Liver (tissue), 9 donors: ENCODE data around the gene ETS2. TPM values are rescaled to one million over a fixed set of nuclear protein-coding genes. Genes with fewer than 3 reads are reported as not detected.
A peak's percentile ranks its signal among the peaks of the same experiment; 100 is the strongest.

Source experiments
- DNase-seq: peaks from one replicate; pipeline ENCODE4 v3.0.0-alpha.2; 2017; ENCODE audit warnings: low spot score
- H3K27ac ChIP-seq, 2 donors: one replicate each; pipeline ENCODE4 v1.7.0; 2013; ENCODE audit warnings: inconsistent platforms in 2 of 2, low read length in 2 of 2, control low read depth in 1 of 2, low read depth in 1 of 2, mild to moderate bottlenecking in 1 of 2
- H3K27me3 ChIP-seq, 4 donors: one replicate each; pipeline versions ENCODE4 v1.6.1 to v1.7.0; 2013; ENCODE audit warnings: low read length in 3 of 4, inconsistent platforms in 1 of 4, mild to moderate bottlenecking in 1 of 4, moderate library complexity in 1 of 4; ENCODE audit not compliant: control insufficient read depth in 4 of 4, insufficient read depth in 4 of 4
- H3K36me3 ChIP-seq, 4 donors: one replicate each; pipeline versions ENCODE4 v1.6.1 to v1.7.0; 2013; ENCODE audit warnings: low read length in 3 of 4, mild to moderate bottlenecking in 3 of 4, low read depth in 1 of 4, moderate library complexity in 1 of 4; ENCODE audit not compliant: control insufficient read depth in 4 of 4, insufficient read depth in 3 of 4
- H3K4me1 ChIP-seq, 4 donors: one replicate each; pipeline versions ENCODE4 v1.6.1 to v1.7.0; 2013; ENCODE audit warnings: low read length in 3 of 4, mild to moderate bottlenecking in 3 of 4, moderate library complexity in 1 of 4; ENCODE audit not compliant: control insufficient read depth in 4 of 4, insufficient read depth in 4 of 4
- H3K4me3 ChIP-seq, 3 donors: one replicate each; pipeline versions ENCODE4 v1.6.1 to v1.7.0; 2013; ENCODE audit warnings: low read length in 3 of 3, control low read depth in 1 of 3, low read depth in 1 of 3, mild to moderate bottlenecking in 1 of 3
- H3K9ac ChIP-seq, 2 donors: one replicate each; pipeline ENCODE4 v1.7.0; 2013; ENCODE audit warnings: low read length in 2 of 2, mild to moderate bottlenecking in 2 of 2, moderate library complexity in 2 of 2, control low read depth in 1 of 2, low read depth in 1 of 2
- H3K9me3 ChIP-seq, 4 donors: one replicate each; pipeline versions ENCODE4 v1.6.1 to v1.7.0; 2013; ENCODE audit warnings: low read length in 3 of 4; ENCODE audit not compliant: control insufficient read depth in 4 of 4
- ATF3 ChIP-seq: IDR thresholded peaks from 2 replicates; pipeline ENCODE4 v1.6.1; 2016; ENCODE audit warnings: antibody characterized with exemption
- CTCF ChIP-seq: fragments of 150-350 bp; IDR thresholded peaks from 2 replicates; pipeline ENCODE4 v1.5.1; 2017; ENCODE audit warnings: improper control_type of control experiment, low read depth, low read length; ENCODE audit not compliant: missing input control
- EGR1 ChIP-seq, 2 donors: IDR thresholded peaks; 2 replicates each; pipeline ENCODE4 v1.6.1; 2016 to 2018; ENCODE audit warnings: antibody characterized with exemption in 2 of 2, low read depth in 2 of 2
- FOXA1 ChIP-seq: IDR thresholded peaks from 2 replicates; pipeline ENCODE4 v1.6.1; 2016; ENCODE audit warnings: antibody characterized with exemption
- FOXA2 ChIP-seq: IDR thresholded peaks from 2 replicates; pipeline ENCODE4 v1.6.1; 2016; ENCODE audit warnings: antibody characterized with exemption
- GABPA ChIP-seq, 2 donors: IDR thresholded peaks in 1 of 2; conservative IDR thresholded peaks in 1 of 2; 2 replicates each; pipeline ENCODE4 v1.6.1; 2016; ENCODE audit warnings: antibody characterized with exemption in 2 of 2, mild to moderate bottlenecking in 1 of 2, moderate library complexity in 1 of 2
- HNF4A ChIP-seq, 2 donors: conservative IDR thresholded peaks; 2 replicates each; pipeline ENCODE4 v1.6.1; 2016; ENCODE audit warnings: antibody characterized with exemption in 2 of 2, mild to moderate bottlenecking in 2 of 2
- HNF4G ChIP-seq: IDR thresholded peaks from 2 replicates; pipeline ENCODE4 v1.6.1; 2016; ENCODE audit warnings: antibody characterized with exemption
- JUND ChIP-seq, 2 donors: IDR thresholded peaks; 2 replicates each; pipeline ENCODE4 v1.6.1; 2016; ENCODE audit warnings: antibody characterized with exemption in 2 of 2
- NR2F2 ChIP-seq: IDR thresholded peaks from 2 replicates; pipeline ENCODE4 v1.6.1; 2016; ENCODE audit warnings: antibody characterized with exemption
- RAD21 ChIP-seq, 2 donors: IDR thresholded peaks; 2 replicates each; pipeline ENCODE4 v1.6.1; 2016; ENCODE audit warnings: antibody characterized with exemption in 2 of 2, mild to moderate bottlenecking in 2 of 2
- RXRA ChIP-seq, 2 donors: IDR thresholded peaks; 2 replicates each; pipeline ENCODE4 v1.6.1; 2017 to 2018; ENCODE audit warnings: antibody characterized with exemption in 2 of 2, mild to moderate bottlenecking in 1 of 2
- SP1 ChIP-seq: IDR thresholded peaks from 2 replicates; pipeline ENCODE4 v1.6.1; 2018; ENCODE audit warnings: antibody characterized with exemption, mild to moderate bottlenecking
- TAF1 ChIP-seq: conservative IDR thresholded peaks from 2 replicates; pipeline ENCODE4 v1.6.1; 2016; ENCODE audit warnings: antibody characterized with exemption, mild to moderate bottlenecking
- YY1 ChIP-seq: IDR thresholded peaks from 2 replicates; pipeline ENCODE4 v1.6.1; 2016; ENCODE audit warnings: antibody characterized with exemption, mild to moderate bottlenecking
- WGBS: extraction: QIAGEN DNeasy Blood & Tissue Kit; methylation state at CpG from one replicate; pipeline ENCODE4 v1.1.7; 2013; 5-methylcytosine and 5-hydroxymethylcytosine counted together
- polyA plus RNA-seq, 2 donors: library from polyadenylated mRNA; stranded (reverse) in 1 of 2; unstranded in 1 of 2; fragments of 200-250 nt in 1 of 2; fragments of >200 nt in 1 of 2; fragmentation: Nextera tagmentation in 1 of 2; extraction: Ambion mirVana in 1 of 2; gene quantifications; one replicate each; pipeline versions ENCODE4 v1.2.1 to v1.2.3, GENCODE V29; 2013 to 2015
- total RNA-seq, 2 donors: library from RNA; depleted of rRNA; stranded (reverse); fragments of >200 nt; gene quantifications; one replicate each; pipeline ENCODE4 v1.2.3, GENCODE V29; 2014
- TF ChIP-seq, protein P1 (sequence below): IDR thresholded peaks from 2 replicates; pipeline ENCODE4 v1.6.1; 2016; ENCODE audit warnings: antibody characterized with exemption, mild to moderate bottlenecking
- TF ChIP-seq, protein P2 (sequence below): IDR thresholded peaks from 2 replicates; pipeline ENCODE4 v1.6.1; 2016; ENCODE audit warnings: antibody characterized with exemption
- TF ChIP-seq, protein P3 (sequence below): IDR thresholded peaks from 2 replicates; pipeline ENCODE4 v1.6.1; 2016; ENCODE audit warnings: antibody characterized with exemption
- donor health status: healthy.
- donor health status: healthy.
- donor health status: healthy.
- donor health status: healthy.
- donor health status: healthy.

The ETS2 gene
- total and polyA plus RNA-seq, 4 donors, result 20.2 to 90.7 (median 41.8) TPM

DNA sequence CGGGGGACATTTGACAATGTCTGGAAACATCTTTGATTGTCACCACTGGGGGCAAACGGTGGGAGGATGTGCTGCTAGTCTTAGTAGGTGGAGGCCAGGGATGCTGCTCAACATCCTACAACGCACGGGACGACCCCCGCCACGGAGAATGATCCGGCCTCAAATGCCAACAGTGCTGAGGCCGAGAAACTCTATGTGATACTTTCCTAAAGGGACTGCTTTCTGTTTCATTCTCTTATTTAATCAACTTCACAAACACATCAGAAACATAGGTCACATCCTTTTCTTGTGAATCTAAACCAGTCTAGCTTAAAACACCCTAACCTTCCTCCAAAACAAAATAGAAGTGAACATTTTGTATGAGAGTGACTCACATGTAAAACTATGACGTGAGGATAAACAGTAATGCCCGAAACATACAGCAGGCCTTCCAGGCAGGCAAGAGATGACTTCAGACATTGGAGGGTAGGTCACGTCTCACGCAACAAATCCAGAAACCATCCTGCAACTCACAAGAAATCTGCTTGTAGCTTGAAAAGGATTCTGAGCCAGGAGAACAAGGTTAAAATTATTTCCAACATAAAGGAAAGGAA, 37.2 kb upstream of the ETS2 start:
- no peak for DNase-seq
- no peaks in the 10 kb centered on the region for H3K36me3 ChIP-seq
- peaks cover 0 to 4% (median 0%) of the 10 kb centered on the region in 4 donors for H3K4me1 ChIP-seq
- 78% methylated on average over 13 of the region's 13 CpGs for whole genome bisulfite sequencing
- no peaks in the 10 kb centered on the region for H3K27me3 ChIP-seq
- H3K4me3 ChIP-seq, result no peak overlapping the region
- peak overlapping the region in 1 of 2 donors; percentile 33 for H3K27ac ChIP-seq
- TF ChIP-seq, protein P1, sequence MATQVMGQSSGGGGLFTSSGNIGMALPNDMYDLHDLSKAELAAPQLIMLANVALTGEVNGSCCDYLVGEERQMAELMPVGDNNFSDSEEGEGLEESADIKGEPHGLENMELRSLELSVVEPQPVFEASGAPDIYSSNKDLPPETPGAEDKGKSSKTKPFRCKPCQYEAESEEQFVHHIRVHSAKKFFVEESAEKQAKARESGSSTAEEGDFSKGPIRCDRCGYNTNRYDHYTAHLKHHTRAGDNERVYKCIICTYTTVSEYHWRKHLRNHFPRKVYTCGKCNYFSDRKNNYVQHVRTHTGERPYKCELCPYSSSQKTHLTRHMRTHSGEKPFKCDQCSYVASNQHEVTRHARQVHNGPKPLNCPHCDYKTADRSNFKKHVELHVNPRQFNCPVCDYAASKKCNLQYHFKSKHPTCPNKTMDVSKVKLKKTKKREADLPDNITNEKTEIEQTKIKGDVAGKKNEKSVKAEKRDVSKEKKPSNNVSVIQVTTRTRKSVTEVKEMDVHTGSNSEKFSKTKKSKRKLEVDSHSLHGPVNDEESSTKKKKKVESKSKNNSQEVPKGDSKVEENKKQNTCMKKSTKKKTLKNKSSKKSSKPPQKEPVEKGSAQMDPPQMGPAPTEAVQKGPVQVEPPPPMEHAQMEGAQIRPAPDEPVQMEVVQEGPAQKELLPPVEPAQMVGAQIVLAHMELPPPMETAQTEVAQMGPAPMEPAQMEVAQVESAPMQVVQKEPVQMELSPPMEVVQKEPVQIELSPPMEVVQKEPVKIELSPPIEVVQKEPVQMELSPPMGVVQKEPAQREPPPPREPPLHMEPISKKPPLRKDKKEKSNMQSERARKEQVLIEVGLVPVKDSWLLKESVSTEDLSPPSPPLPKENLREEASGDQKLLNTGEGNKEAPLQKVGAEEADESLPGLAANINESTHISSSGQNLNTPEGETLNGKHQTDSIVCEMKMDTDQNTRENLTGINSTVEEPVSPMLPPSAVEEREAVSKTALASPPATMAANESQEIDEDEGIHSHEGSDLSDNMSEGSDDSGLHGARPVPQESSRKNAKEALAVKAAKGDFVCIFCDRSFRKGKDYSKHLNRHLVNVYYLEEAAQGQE, result no peak
- TF ChIP-seq, protein P2, sequence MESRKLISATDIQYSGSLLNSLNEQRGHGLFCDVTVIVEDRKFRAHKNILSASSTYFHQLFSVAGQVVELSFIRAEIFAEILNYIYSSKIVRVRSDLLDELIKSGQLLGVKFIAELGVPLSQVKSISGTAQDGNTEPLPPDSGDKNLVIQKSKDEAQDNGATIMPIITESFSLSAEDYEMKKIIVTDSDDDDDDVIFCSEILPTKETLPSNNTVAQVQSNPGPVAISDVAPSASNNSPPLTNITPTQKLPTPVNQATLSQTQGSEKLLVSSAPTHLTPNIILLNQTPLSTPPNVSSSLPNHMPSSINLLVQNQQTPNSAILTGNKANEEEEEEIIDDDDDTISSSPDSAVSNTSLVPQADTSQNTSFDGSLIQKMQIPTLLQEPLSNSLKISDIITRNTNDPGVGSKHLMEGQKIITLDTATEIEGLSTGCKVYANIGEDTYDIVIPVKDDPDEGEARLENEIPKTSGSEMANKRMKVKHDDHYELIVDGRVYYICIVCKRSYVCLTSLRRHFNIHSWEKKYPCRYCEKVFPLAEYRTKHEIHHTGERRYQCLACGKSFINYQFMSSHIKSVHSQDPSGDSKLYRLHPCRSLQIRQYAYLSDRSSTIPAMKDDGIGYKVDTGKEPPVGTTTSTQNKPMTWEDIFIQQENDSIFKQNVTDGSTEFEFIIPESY, result no peak
- TF ChIP-seq HNF4G, result no peak
- no peak for TF ChIP-seq TAF1
- TF ChIP-seq CTCF, result no peak
- no peak for TF ChIP-seq EGR1 (IDR thresholded peaks at IDR 0.05; ENCODE audit: low read depth in 2 of 2)
- TF ChIP-seq FOXA1, result no peak
- no peak for TF ChIP-seq SP1
- TF ChIP-seq RXRA (IDR thresholded peaks at IDR 0.05), result no peak
- TF ChIP-seq RAD21 (IDR thresholded peaks at IDR 0.05), result no peak
- no peak for TF ChIP-seq YY1
- no peak for TF ChIP-seq ATF3
- TF ChIP-seq NR2F2, result no peak
- no peak for TF ChIP-seq FOXA2
- TF ChIP-seq, protein P3, sequence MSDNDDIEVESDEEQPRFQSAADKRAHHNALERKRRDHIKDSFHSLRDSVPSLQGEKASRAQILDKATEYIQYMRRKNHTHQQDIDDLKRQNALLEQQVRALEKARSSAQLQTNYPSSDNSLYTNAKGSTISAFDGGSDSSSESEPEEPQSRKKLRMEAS, result no peak
- TF ChIP-seq JUND (IDR thresholded peaks at IDR 0.05), result no peak
- TF ChIP-seq GABPA (IDR thresholded peaks at IDR 0.05 in 1 of 2, conservative IDR thresholded peaks at IDR 0.05 in 1 of 2), result no peak
- TF ChIP-seq HNF4A (conservative IDR thresholded peaks at IDR 0.05), result no peak
- no peak overlapping the region for H3K9ac ChIP-seq
- H3K9me3 ChIP-seq, result no peaks in the 10 kb centered on the region
